HepG2 (cell line): ENCODE measurements around the gene NDE1. TPM values are rescaled to one million over a fixed set of nuclear protein-coding genes. Genes with fewer than 3 reads are reported as not detected.
"Not testable (repeated sequence)": the region's sequence is repeated elsewhere in the genome, so short reads cannot be mapped to it uniquely, and the experiment has no call there.

Experiments
- ADNP ChIP-seq: sonication (generic); formaldehyde crosslinking; IDR thresholded peaks from 2 replicates; pipeline ENCODE4 v1.4.0; 2020; ENCODE audit warnings: missing genetic modification reagents
- CEBPB ChIP-seq: IDR thresholded peaks from 2 replicates; pipeline ENCODE4 v1.6.1; 2011; ENCODE audit warnings: low read depth, low read length, improper control_type of control experiment, borderline replicate concordance
- CEBPG ChIP-seq: IDR thresholded peaks from 2 replicates; pipeline ENCODE4 v1.6.1; 2016
- CTCF ChIP-seq: sonication (generic); formaldehyde crosslinking; IDR thresholded peaks from 2 replicates; pipeline ENCODE4 v1.5.0; 2020; ENCODE audit warnings: mild to moderate bottlenecking, missing genetic modification reagents, moderate library complexity
- DNMT3B ChIP-seq: conservative IDR thresholded peaks from 2 replicates; pipeline ENCODE4 v1.6.1; 2016; ENCODE audit warnings: missing biosample characterization, control low read depth
- ELF1 ChIP-seq: sonication (generic); formaldehyde crosslinking; IDR thresholded peaks from 2 replicates; pipeline ENCODE4 v1.4.0; 2020; ENCODE audit warnings: missing genetic modification reagents
- ELF3 ChIP-seq: IDR thresholded peaks from 2 replicates; pipeline ENCODE4 v1.6.1; 2016; ENCODE audit warnings: missing genetic modification reagents, missing compliant biosample characterization
- ERF ChIP-seq: IDR thresholded peaks from 2 replicates; pipeline ENCODE4 v1.6.1; 2018; ENCODE audit warnings: missing biosample characterization, missing genetic modification reagents
- FOSL1 ChIP-seq: sonication (generic); formaldehyde crosslinking; IDR thresholded peaks from 2 replicates; pipeline ENCODE4 v1.9.0; 2021; ENCODE audit warnings: missing genetic modification reagents, borderline replicate concordance
- FOXA3 ChIP-seq: IDR thresholded peaks from 2 replicates; pipeline ENCODE4 v1.6.1; 2016; ENCODE audit warnings: missing genetic modification reagents, missing compliant biosample characterization
- KMT2B ChIP-seq: IDR thresholded peaks from 2 replicates; pipeline ENCODE4 v1.6.1; 2016; ENCODE audit warnings: missing genetic modification reagents, missing compliant biosample characterization
- MEF2D ChIP-seq: sonication (generic); formaldehyde crosslinking; IDR thresholded peaks from 2 replicates; pipeline ENCODE4 v1.5.1; 2020; ENCODE audit warnings: mild to moderate bottlenecking, missing genetic modification reagents
- PITX1 ChIP-seq: sonication (generic); formaldehyde crosslinking; IDR thresholded peaks from 2 replicates; pipeline ENCODE4 v1.5.1; 2020; ENCODE audit warnings: mild to moderate bottlenecking, missing genetic modification reagents
- POGZ ChIP-seq: sonication (generic); formaldehyde crosslinking; IDR thresholded peaks from 2 replicates; pipeline ENCODE4 v1.4.0; 2020; ENCODE audit warnings: mild to moderate bottlenecking, missing genetic modification reagents
- SALL1 ChIP-seq: sonication (generic); formaldehyde crosslinking; IDR thresholded peaks from 2 replicates; pipeline ENCODE4 v1.8.0; 2022; ENCODE audit warnings: mild to moderate bottlenecking, missing genetic modification reagents
- SOX6 ChIP-seq, 2 experiments: fragments of 450-650 bp in 1 of 2; sonication (generic) in 1 of 2; formaldehyde crosslinking in 1 of 2; IDR thresholded peaks; 2 replicates each; pipeline versions ENCODE4 v1.4.0 to v1.6.1; 2017 to 2020; ENCODE audit warnings: antibody characterized with exemption in 1 of 2, mild to moderate bottlenecking in 1 of 2, missing genetic modification reagents in 1 of 2
- STAG1 ChIP-seq: sonication (generic); formaldehyde crosslinking; IDR thresholded peaks from 2 replicates; pipeline ENCODE4 v1.4.0; 2020; ENCODE audit warnings: missing genetic modification reagents
- TARDBP ChIP-seq: sonication (generic); formaldehyde crosslinking; IDR thresholded peaks from 2 replicates; pipeline ENCODE4 v1.8.0; 2022; ENCODE audit warnings: mild to moderate bottlenecking, missing genetic modification reagents
- THAP11 ChIP-seq: IDR thresholded peaks from 2 replicates; pipeline ENCODE4 v1.6.1; 2016; ENCODE audit warnings: missing biosample characterization, missing genetic modification reagents
- ZBTB38 ChIP-seq: sonication (generic); formaldehyde crosslinking; IDR thresholded peaks from 2 replicates; pipeline ENCODE4 v1.5.1; 2020; ENCODE audit warnings: mild to moderate bottlenecking, missing genetic modification reagents
- ZIK1 ChIP-seq: sonication (generic); formaldehyde crosslinking; IDR thresholded peaks from 2 replicates; pipeline ENCODE4 v1.5.0; 2020; ENCODE audit warnings: mild to moderate bottlenecking, low read depth, missing genetic modification reagents, borderline replicate concordance
- ZMYM3 ChIP-seq: sonication (generic); formaldehyde crosslinking; IDR thresholded peaks from 2 replicates; pipeline ENCODE4 v1.5.1; 2020; ENCODE audit warnings: mild to moderate bottlenecking, missing genetic modification reagents
- ZNF121 ChIP-seq: sonication (generic); formaldehyde crosslinking; IDR thresholded peaks from 2 replicates; pipeline ENCODE4 v1.5.0; 2020; ENCODE audit warnings: mild to moderate bottlenecking, missing genetic modification reagents
- ZNF605 ChIP-seq: sonication (generic); formaldehyde crosslinking; IDR thresholded peaks from 2 replicates; pipeline ENCODE4 v1.8.0; 2022; ENCODE audit warnings: mild to moderate bottlenecking, missing genetic modification reagents
- ZNF614 ChIP-seq: IDR thresholded peaks from 2 replicates; pipeline ENCODE4 v1.6.1; 2018; ENCODE audit warnings: missing biosample characterization, missing genetic modification reagents, inconsistent platforms, borderline replicate concordance
- polyA plus RNA-seq, 8 experiments: library from polyadenylated mRNA; depleted of rRNA in 3 of 8; stranded (reverse) in 7 of 8; unstranded in 1 of 8; fragments of >200 nt; fragmentation: Illumina TruSeq in 4 of 8; extraction: Trizol in 4 of 8; gene quantifications; 2 replicates each; pipeline versions ENCODE4 v1.2.1 to v1.2.3, GENCODE V29; 2011 to 2016; ENCODE audit warnings: low read depth in 4 of 8, missing spikeins in 1 of 8, mixed read lengths in 1 of 8; ENCODE audit not compliant: insufficient read depth in 1 of 8
- total RNA-seq, 5 experiments: library from RNA; depleted of rRNA; stranded (reverse); fragments of >200 nt; fragmentation: Illumina TruSeq; extraction: Trizol; gene quantifications; 2 replicates each; pipeline ENCODE4 v1.2.3, GENCODE V29; 2016; ENCODE audit warnings: low read depth in 1 of 5
- TF ChIP-seq, protein P1 (sequence below): sonication (generic); formaldehyde crosslinking; IDR thresholded peaks from 2 replicates; pipeline ENCODE4 v1.5.0; 2020; ENCODE audit warnings: mild to moderate bottlenecking, missing genetic modification reagents
- TF ChIP-seq, protein P2 (sequence below): sonication (generic); formaldehyde crosslinking; IDR thresholded peaks from 2 replicates; pipeline ENCODE4 v1.5.1; 2020; ENCODE audit warnings: mild to moderate bottlenecking, moderate library complexity, missing genetic modification reagents

The NDE1 gene
- total and polyA plus RNA-seq, 2 of the 13 experiments (the other 11 are each of a cell fraction or from before 2014, with no cell fraction given), result 40.9 to 72.5 TPM

DNA sequence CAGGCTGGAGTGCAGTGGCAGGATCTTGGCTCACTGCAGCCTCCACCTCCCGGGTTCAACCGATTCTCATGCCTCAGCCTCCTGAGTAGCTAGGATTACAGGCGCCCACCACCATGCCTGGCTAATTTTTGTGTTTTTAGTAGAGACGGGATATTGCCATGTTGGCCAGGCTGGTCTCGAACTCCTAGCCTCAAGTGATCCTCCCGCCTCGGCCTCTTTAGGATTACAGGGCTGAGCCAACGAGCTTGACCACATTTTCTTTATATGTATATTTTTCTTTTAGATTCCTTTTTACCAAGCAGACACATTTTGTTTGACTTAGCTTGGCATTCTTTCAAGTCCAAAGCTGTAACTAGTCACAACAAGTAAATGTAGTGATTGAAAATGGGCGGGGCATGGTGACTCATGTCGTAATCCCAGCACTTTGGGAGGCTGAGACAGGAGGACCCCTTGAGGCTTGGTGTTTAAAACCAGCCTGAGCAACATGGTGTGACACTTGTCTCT lies 5.0 kb upstream of the NDE1 start (continued):
- TF ChIP-seq, protein P1, sequence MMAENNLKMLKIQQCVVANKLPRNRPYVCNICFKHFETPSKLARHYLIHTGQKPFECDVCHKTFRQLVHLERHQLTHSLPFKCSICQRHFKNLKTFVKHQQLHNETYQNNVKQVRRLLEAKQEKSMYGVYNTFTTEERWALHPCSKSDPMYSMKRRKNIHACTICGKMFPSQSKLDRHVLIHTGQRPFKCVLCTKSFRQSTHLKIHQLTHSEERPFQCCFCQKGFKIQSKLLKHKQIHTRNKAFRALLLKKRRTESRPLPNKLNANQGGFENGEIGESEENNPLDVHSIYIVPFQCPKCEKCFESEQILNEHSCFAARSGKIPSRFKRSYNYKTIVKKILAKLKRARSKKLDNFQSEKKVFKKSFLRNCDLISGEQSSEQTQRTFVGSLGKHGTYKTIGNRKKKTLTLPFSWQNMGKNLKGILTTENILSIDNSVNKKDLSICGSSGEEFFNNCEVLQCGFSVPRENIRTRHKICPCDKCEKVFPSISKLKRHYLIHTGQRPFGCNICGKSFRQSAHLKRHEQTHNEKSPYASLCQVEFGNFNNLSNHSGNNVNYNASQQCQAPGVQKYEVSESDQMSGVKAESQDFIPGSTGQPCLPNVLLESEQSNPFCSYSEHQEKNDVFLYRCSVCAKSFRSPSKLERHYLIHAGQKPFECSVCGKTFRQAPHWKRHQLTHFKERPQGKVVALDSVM (CRISPR knock-in tag), result peak; percentile 96
- TF ChIP-seq ELF1 (CRISPR knock-in tag), result 0 out of 2 replicates have a peak, but pooled peaks have one; percentile 13
- 0 out of 2 replicates have a peak, but pooled peaks have one; percentile 14 for TF ChIP-seq THAP11 (CRISPR knock-in tag)
- peak; percentile 69 for TF ChIP-seq ZNF121 (CRISPR knock-in tag)
- TF ChIP-seq CEBPB, result peak; percentile 63
- peak; percentile 18; the same call in 1 of the 2 replicates for TF ChIP-seq STAG1 (CRISPR knock-in tag)
- TF ChIP-seq DNMT3B (CRISPR knock-in tag), result 0 out of 2 replicates have a peak, but pooled peaks have one; percentile 53
- 0 out of 2 replicates have a peak, but pooled peaks have one; percentile 16 for TF ChIP-seq ELF3 (CRISPR knock-in tag)
- peak; percentile 26; the same call in 1 of the 2 replicates for TF ChIP-seq ERF (CRISPR knock-in tag)
- TF ChIP-seq TARDBP, result peak; percentile 3; the same call in 1 of the 2 replicates
- TF ChIP-seq ADNP (CRISPR knock-in tag), result peak; percentile 92
- TF ChIP-seq, protein P2, sequence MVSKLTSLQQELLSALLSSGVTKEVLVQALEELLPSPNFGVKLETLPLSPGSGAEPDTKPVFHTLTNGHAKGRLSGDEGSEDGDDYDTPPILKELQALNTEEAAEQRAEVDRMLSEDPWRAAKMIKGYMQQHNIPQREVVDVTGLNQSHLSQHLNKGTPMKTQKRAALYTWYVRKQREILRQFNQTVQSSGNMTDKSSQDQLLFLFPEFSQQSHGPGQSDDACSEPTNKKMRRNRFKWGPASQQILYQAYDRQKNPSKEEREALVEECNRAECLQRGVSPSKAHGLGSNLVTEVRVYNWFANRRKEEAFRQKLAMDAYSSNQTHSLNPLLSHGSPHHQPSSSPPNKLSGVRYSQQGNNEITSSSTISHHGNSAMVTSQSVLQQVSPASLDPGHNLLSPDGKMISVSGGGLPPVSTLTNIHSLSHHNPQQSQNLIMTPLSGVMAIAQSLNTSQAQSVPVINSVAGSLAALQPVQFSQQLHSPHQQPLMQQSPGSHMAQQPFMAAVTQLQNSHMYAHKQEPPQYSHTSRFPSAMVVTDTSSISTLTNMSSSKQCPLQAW (CRISPR knock-in tag), result peak; percentile 57; the same call in 1 of the 2 replicates
- TF ChIP-seq PITX1 (CRISPR knock-in tag), result peak; percentile 66; the same call in 1 of the 2 replicates
- TF ChIP-seq POGZ, result 0 out of 2 replicates have a peak, but pooled peaks have one; percentile 40
- TF ChIP-seq ZNF614, result peak; percentile 54; the same call in 1 of the 2 replicates
- not testable (repeated sequence) for TF ChIP-seq SOX6 (IDR thresholded peaks at IDR 0.05)
- TF ChIP-seq SOX6 (CRISPR knock-in tag; IDR thresholded peaks at IDR 0.05), result 0 out of 2 replicates have a peak, but pooled peaks have one; percentile 10
- peak; percentile 70 for TF ChIP-seq CEBPG (CRISPR knock-in tag)
- peak; percentile 46; the same call in 1 of the 2 replicates for TF ChIP-seq ZNF605 (CRISPR knock-in tag)
- peak; percentile 53; the same call in 1 of the 2 replicates for TF ChIP-seq KMT2B (CRISPR knock-in tag)
- TF ChIP-seq ZMYM3 (CRISPR knock-in tag), result peak; percentile 97
- TF ChIP-seq SALL1 (CRISPR knock-in tag), result peak; percentile 14
- peak; percentile 23; the same call in 1 of the 2 replicates for TF ChIP-seq FOSL1 (CRISPR knock-in tag)
- peak; percentile 25 for TF ChIP-seq CTCF (CRISPR knock-in tag)
- 0 out of 2 replicates have a peak, but pooled peaks have one; percentile 26 for TF ChIP-seq ZIK1 (CRISPR knock-in tag)
- TF ChIP-seq MEF2D (CRISPR knock-in tag), result peak; percentile 68; the same call in 1 of the 2 replicates
- TF ChIP-seq ZBTB38 (CRISPR knock-in tag), result peak; percentile 66; the same call in 1 of the 2 replicates
- 0 out of 2 replicates have a peak, but pooled peaks have one; percentile 10 for TF ChIP-seq FOXA3 (CRISPR knock-in tag)
